ENCODE data around the gene SPON1.

Gene SPON1

GRCh38 chr11:13944911-13945425 is 17.6 kb upstream of the SPON1 start:
- no peak for DNase-seq

GRCh38 chr11:13947379-13947778 is 15.1 kb upstream of the SPON1 start:
- no peak for DNase-seq

- DNase-seq = no peak
Measured at GRCh38 chr11:13949876-13950275, 12.6 kb upstream of the SPON1 start.

GRCh38 chr11:13952221-13952620 is 10.3 kb upstream of the SPON1 start:
- no peak for DNase-seq

- no peak for DNase-seq
Measured at GRCh38 chr11:13952668-13953067, 9.9 kb upstream of the SPON1 start.

GRCh38 chr11:13954591-13954990 is 7.9 kb upstream of the SPON1 start:
- no peak for DNase-seq

- peak in 3 of 4 experiments; percentile 21 to 30 (median 22) for DNase-seq
Measured at GRCh38 chr11:13955971-13956421, 6.5 kb upstream of the SPON1 start.

- DNase-seq = no peak
Measured at GRCh38 chr11:13956988-13957387, 5.5 kb upstream of the SPON1 start.

- DNase-seq = no peak
Measured at GRCh38 chr11:13958641-13959400, 3.7 kb upstream of the SPON1 start.

- no peak for DNase-seq
Measured at GRCh38 chr11:13962198-13962561, 343 bp upstream of the SPON1 start.

GRCh38 chr11:13963169-13963948 is 836 bp downstream of the SPON1 start:
- DNase-seq = peak in 2 of 4 experiments; percentile 7 to 9

- no peak for DNase-seq
Measured at GRCh38 chr11:13963949-13964770, 1.6 kb downstream of the SPON1 start.

- DNase-seq = no peak
Measured at GRCh38 chr11:13964771-13965074, 2.2 kb downstream of the SPON1 start.

GRCh38 chr11:13965337-13965736 is 2.8 kb downstream of the SPON1 start:
- no peak for DNase-seq

GRCh38 chr11:13966013-13966412 is 3.5 kb downstream of the SPON1 start:
- DNase-seq = no peak

GRCh38 chr11:13966486-13966885 is 4.0 kb downstream of the SPON1 start:
- DNase-seq = no peak

- no peak for DNase-seq
Measured at GRCh38 chr11:13970986-13971385, 8.5 kb downstream of the SPON1 start.

GRCh38 chr11:13972043-13972910 is 9.8 kb downstream of the SPON1 start:
- no peak for DNase-seq

GRCh38 chr11:13972944-13973343 is 10.4 kb downstream of the SPON1 start:
- DNase-seq = no peak

- no peak for DNase-seq
Measured at GRCh38 chr11:13974631-13975030, 12.1 kb downstream of the SPON1 start.

GRCh38 chr11:13983081-13983751 is 20.7 kb downstream of the SPON1 start:
- DNase-seq = no peak
